ENCODE measurements around the gene SRL. TPM values are rescaled to one million over a fixed set of nuclear protein-coding genes. Genes with fewer than 3 reads are reported as not detected.

Gene SRL
- total RNA-seq, 4 donors from 2014 or later = 184 to 519 (median 364) TPM

GRCh38 chr16:4176906-4177417 lies 64.9 kb downstream of the SRL start:
- Histone ChIP-seq H3K4me1 (no peaks in the 10 kb centered on the region), H3K9me3 (no peaks in the 10 kb centered on the region), H3K27me3 (no peaks in the 10 kb centered on the region), H3K36me3 (no peaks in the 10 kb centered on the region), H3K4me3 (no peak overlapping the region), H3K27ac (no peak overlapping the region)
- intact Hi-C loops (cut with DNase I; ENCODE audit: low total_unique reads) (no loop called here), in situ Hi-C loops (cut with MboI; ENCODE audit: low sequenced_read_pairs in 4 of 4) (loop anchor here in 1 of 4 donors (25.0 kb wide), 1 partner anchor 160 kb away; no protein-coding TSS in a partner anchor)
- ATAC-seq (no peak), DNase-seq (no peak)
- TF ChIP-seq CTCF (IDR thresholded peaks at IDR 0.05 in 4 of 5, conservative IDR thresholded peaks at IDR 0.05 in 1 of 5) (no peak), POLR2A (IDR thresholded peaks at IDR 0.05) (no peak)

GRCh38 chr16:4175849-4176248 lies 66.0 kb downstream of the SRL start:
- H3K27me3 ChIP-seq = no peaks in the 10 kb centered on the region
- TF ChIP-seq CTCF (IDR thresholded peaks at IDR 0.05 in 4 of 5, conservative IDR thresholded peaks at IDR 0.05 in 1 of 5) (no peak), POLR2A (IDR thresholded peaks at IDR 0.05) (no peak)
- no peak for ATAC-seq
- in situ Hi-C loops (cut with MboI; ENCODE audit: low sequenced_read_pairs in 4 of 4) (loop anchor here in 1 of 4 donors (25.0 kb wide), 1 partner anchor 161 kb away; no protein-coding TSS in a partner anchor), intact Hi-C loops (cut with DNase I; ENCODE audit: low total_unique reads) (no loop called here)
- H3K4me3 ChIP-seq = no peak overlapping the region
- no peak for DNase-seq
- H3K9me3 ChIP-seq = no peaks in the 10 kb centered on the region
- no peaks in the 10 kb centered on the region for H3K4me1 ChIP-seq
- no peak overlapping the region for H3K27ac ChIP-seq
- H3K36me3 ChIP-seq = no peaks in the 10 kb centered on the region

GRCh38 chr16:4172070-4172469 lies 69.8 kb downstream of the SRL start:
- ATAC-seq (no peak), DNase-seq (no peak)
- Histone ChIP-seq H3K36me3 (no peaks in the 10 kb centered on the region), H3K4me3 (no peak overlapping the region), H3K27ac (no peak overlapping the region), H3K4me1 (no peaks in the 10 kb centered on the region), H3K9me3 (no peaks in the 10 kb centered on the region), H3K27me3 (no peaks in the 10 kb centered on the region)
- intact Hi-C loops (cut with DNase I; ENCODE audit: low total_unique reads) (no loop called here), in situ Hi-C loops (cut with MboI; ENCODE audit: low sequenced_read_pairs in 4 of 4) (no loop called here)
- no peak for TF ChIP-seq CTCF (IDR thresholded peaks at IDR 0.05 in 4 of 5, conservative IDR thresholded peaks at IDR 0.05 in 1 of 5)
- TF ChIP-seq POLR2A (IDR thresholded peaks at IDR 0.05) = no peak

- in situ Hi-C loops (cut with MboI; ENCODE audit: low sequenced_read_pairs in 4 of 4) = no loop called here
- H3K4me3 ChIP-seq = no peak overlapping the region
- DNase-seq (no peak), ATAC-seq (no peak)
- H3K4me1 ChIP-seq = no peaks in the 10 kb centered on the region
- no peak for TF ChIP-seq POLR2A (IDR thresholded peaks at IDR 0.05)
- no peak for TF ChIP-seq CTCF (IDR thresholded peaks at IDR 0.05 in 4 of 5, conservative IDR thresholded peaks at IDR 0.05 in 1 of 5)
- H3K36me3 ChIP-seq = no peaks in the 10 kb centered on the region
- no peaks in the 10 kb centered on the region for H3K27me3 ChIP-seq
- H3K27ac ChIP-seq = no peak overlapping the region
- H3K9me3 ChIP-seq = no peaks in the 10 kb centered on the region
- intact Hi-C loops (cut with DNase I; ENCODE audit: low total_unique reads) = no loop called here
These were observed 72.5 kb downstream of the SRL start for GRCh38 chr16:4169415-4169814.

GRCh38 chr16:4166821-4167220 lies 75.1 kb downstream of the SRL start:
- Histone ChIP-seq H3K9me3 (no peaks in the 10 kb centered on the region), H3K4me1 (no peaks in the 10 kb centered on the region), H3K27me3 (no peaks in the 10 kb centered on the region), H3K27ac (no peak overlapping the region), H3K4me3 (no peak overlapping the region), H3K36me3 (no peaks in the 10 kb centered on the region)
- in situ Hi-C loops (cut with MboI; ENCODE audit: low sequenced_read_pairs in 4 of 4) = no loop called here
- intact Hi-C loops (cut with DNase I; ENCODE audit: low total_unique reads) = no loop called here
- TF ChIP-seq POLR2A (IDR thresholded peaks at IDR 0.05) = no peak
- no peak for TF ChIP-seq CTCF (IDR thresholded peaks at IDR 0.05 in 4 of 5, conservative IDR thresholded peaks at IDR 0.05 in 1 of 5)
- ATAC-seq (no peak), DNase-seq (no peak)
